ENCODE results near the gene ARHGAP20.
A peak's percentile ranks its signal among the peaks of the same experiment; 100 is the strongest.

The ARHGAP20 gene

DNA sequence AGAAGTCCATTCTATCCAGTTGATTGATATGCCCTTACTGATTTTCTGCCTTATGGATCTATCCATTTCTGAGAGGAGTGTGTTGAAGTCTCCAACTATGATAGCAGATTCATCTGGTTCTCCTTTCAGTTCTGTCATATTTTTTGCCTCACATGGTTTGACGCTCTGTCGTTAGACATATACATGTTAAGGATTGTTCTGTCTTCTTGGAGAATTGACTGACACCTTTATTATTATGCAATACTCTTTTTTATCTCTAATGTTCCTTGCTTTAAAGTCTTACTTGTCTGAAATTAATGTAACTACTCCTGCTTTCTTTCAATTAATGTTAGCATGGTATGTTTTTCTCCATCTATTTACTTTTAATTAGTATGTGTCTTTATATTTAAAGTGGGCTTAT is 12.1 kb upstream of the ARHGAP20 start:
- H3K4me3 ChIP-seq (ENCODE audit: low read depth, low read length): no peak overlapping the region
- no peak for DNase-seq (ENCODE audit: low read depth, low spot score)
- TF ChIP-seq, protein P1, sequence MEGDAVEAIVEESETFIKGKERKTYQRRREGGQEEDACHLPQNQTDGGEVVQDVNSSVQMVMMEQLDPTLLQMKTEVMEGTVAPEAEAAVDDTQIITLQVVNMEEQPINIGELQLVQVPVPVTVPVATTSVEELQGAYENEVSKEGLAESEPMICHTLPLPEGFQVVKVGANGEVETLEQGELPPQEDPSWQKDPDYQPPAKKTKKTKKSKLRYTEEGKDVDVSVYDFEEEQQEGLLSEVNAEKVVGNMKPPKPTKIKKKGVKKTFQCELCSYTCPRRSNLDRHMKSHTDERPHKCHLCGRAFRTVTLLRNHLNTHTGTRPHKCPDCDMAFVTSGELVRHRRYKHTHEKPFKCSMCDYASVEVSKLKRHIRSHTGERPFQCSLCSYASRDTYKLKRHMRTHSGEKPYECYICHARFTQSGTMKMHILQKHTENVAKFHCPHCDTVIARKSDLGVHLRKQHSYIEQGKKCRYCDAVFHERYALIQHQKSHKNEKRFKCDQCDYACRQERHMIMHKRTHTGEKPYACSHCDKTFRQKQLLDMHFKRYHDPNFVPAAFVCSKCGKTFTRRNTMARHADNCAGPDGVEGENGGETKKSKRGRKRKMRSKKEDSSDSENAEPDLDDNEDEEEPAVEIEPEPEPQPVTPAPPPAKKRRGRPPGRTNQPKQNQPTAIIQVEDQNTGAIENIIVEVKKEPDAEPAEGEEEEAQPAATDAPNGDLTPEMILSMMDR (IDR thresholded peaks at IDR 0.05; ENCODE audit: low read depth, low read length): no peak
- in situ Hi-C loops (cut with HindIII; ENCODE audit: low sequenced_read_pairs): no loop called here

DNA sequence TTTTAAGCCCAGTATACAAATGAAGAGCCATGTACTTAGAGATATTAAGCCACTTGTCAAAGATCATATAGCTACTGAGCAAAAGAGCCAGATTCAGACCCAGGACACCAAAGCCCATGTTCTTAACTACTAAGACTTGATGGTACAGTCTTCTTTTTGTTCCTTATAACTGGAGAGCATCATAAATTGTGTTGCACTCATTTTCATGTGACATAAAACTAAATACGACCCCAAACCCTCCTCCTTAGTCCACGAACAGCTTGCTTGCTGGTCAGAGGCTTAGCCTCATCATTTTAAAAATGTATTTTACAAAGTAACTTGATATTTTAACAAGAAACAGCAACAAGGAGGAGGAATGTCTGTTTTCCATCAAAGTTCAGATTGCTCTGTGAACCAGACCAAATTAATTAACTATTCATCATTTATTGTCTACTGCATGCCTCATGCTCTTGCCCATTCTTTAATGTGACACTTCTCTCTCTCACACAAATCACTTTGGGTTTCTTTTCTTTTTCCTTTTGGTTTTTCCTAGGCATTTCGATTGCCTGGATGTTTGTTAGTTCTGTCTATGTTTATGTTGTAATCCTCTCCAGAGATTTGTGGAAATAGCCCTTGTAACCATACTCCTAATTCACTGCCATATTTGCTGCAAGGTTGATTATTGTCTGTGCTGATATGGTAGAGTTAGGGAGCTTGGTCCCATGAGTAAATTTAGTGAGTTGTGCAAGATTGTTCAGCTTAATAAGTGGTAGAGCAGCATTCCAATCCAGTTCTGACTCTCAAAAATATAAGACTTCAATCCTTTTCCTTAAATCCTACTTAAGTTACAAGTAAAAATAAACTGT is 8.4 kb upstream of the ARHGAP20 start:
- no peak for DNase-seq (ENCODE audit: low read depth, low spot score)
- in situ Hi-C loops (cut with HindIII; ENCODE audit: low sequenced_read_pairs): no loop called here
- TF ChIP-seq, protein P1 (IDR thresholded peaks at IDR 0.05; ENCODE audit: low read depth, low read length): no peak
- no peak overlapping the region for H3K4me3 ChIP-seq (ENCODE audit: low read depth, low read length)

DNA sequence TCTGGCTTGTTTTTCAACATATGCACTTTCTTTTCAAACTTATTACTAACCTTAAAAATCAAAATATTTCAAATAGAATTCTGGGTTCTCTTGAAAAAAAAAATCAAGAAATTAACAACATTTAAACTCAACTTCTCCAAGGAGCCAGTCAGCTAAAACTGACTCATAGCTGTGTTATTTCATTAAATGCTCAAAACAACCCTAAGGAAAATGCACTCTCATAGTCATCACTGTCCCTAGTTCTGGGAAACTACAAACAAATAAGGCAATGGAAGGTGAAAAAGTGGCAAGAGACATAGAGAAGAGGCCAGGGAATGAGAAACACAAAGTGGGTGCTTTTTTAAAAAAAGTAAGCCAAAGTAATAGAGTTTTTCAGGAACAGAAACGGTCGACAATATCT is 4.1 kb upstream of the ARHGAP20 start:
- DNase-seq (ENCODE audit: low read depth, low spot score): peak; percentile 53
- in situ Hi-C loops (cut with HindIII; ENCODE audit: low sequenced_read_pairs): no loop called here
- H3K4me3 ChIP-seq (ENCODE audit: low read depth, low read length): no peak overlapping the region
- TF ChIP-seq, protein P1 (IDR thresholded peaks at IDR 0.05; ENCODE audit: low read depth, low read length): no peak

DNA sequence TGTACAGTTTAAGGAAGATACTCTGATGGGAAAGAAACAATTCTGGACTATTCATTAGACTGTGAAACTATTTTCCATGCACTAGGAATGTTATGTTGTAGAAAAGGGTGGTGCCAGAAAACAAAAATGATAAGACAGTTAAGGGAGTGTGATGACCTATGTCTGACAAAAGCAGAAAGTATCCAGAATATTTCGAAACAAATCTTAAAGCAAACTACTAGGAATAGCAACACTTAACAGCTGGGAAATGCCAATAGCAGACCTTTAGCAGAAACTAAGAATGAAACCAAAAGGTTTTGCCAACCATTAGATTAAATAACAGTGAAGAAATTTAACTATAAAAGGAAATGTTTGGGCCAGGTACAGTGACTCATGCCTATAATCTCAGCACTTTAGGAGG is 3.3 kb upstream of the ARHGAP20 start:
- TF ChIP-seq, protein P1 (IDR thresholded peaks at IDR 0.05; ENCODE audit: low read depth, low read length): no peak
- DNase-seq (ENCODE audit: low read depth, low spot score): peak; percentile 10
- H3K4me3 ChIP-seq (ENCODE audit: low read depth, low read length): no peak overlapping the region
- in situ Hi-C loops (cut with HindIII; ENCODE audit: low sequenced_read_pairs): no loop called here

DNA sequence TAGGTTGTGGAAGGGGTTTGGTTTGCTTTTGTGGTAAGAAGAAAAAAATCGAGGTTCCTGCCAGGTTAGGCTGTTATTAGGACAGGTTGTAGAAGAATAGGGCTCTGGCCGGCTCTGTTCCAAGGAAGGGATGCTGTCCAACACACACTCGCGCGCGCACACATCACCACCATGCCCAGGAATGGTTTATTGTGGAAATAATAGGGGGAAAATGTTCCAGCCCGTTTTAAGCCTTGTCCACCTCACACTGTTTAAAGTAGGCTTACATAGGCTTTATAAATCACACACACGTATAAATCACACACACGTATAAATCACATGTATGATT is 1.2 kb upstream of the ARHGAP20 start:
- in situ Hi-C loops (cut with HindIII; ENCODE audit: low sequenced_read_pairs): no loop called here
- TF ChIP-seq, protein P1 (IDR thresholded peaks at IDR 0.05; ENCODE audit: low read depth, low read length): no peak
- no peak for DNase-seq (ENCODE audit: low read depth, low spot score)
- no peak overlapping the region for H3K4me3 ChIP-seq (ENCODE audit: low read depth, low read length)

DNA sequence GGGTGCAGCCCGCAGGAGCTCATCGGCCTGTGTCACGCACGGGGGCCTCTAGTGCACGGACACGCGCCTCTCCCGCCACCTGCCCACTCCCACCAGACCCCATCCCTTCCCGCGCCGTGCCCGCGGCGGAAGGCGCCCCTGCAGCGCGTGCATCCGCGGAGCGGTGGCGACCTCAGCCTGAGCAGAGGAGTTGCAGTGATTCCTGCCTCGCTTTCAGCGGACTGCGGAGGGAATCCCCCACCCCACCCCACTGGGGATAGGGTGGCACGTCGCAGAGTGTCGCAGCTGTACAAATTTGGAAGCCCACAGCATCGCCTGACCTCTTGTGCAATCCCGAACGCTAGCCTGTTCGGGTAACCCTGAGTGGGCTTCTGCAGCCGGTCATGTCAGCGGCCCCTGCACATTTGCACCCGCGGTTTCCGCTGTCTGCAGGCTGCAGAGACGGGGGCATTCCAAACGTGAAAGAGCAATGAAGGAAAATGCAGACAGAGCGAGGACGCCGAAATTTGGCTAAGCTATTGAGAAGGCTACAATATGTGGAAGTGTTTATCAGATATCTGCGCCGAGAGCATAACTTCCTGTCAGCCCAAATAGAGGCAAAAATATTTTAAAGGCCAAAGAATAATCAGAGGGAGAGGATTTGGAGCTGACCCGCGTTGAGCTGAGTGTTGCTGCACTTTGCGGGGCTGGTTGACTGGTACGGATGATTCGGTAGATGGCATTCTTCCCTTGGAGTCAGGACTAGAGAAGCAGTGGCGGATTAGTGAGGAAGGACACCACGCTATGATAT is 617 bp upstream of the ARHGAP20 start:
- TF ChIP-seq, protein P1 (IDR thresholded peaks at IDR 0.05; ENCODE audit: low read depth, low read length): peak; percentile 19
- H3K4me3 ChIP-seq (ENCODE audit: low read depth, low read length): peak overlapping the region; percentile 50
- in situ Hi-C loops (cut with HindIII; ENCODE audit: low sequenced_read_pairs): no loop called here
- DNase-seq (ENCODE audit: low read depth, low spot score): peak; percentile 60

Data from astrocyte of the spinal cord (primary cell).